Tibial artery (tissue), 4 donors: ENCODE results near the gene DOLK.

ENCODE experiments used
- DNase-seq, 2 donors: peaks; one replicate each; pipeline ENCODE4 v3.0.0-alpha.2; 2019
- H3K27ac ChIP-seq, 2 donors: fragments of 200-600 bp; sonication (generic) in 1 of 2; 1 replicate in 1 of 2; 2 replicates in 1 of 2; pipeline ENCODE4 v1.5.1; 2018 to 2019; ENCODE audit warnings: mild to moderate bottlenecking in 1 of 2
- H3K27me3 ChIP-seq, 2 donors: fragments of 200-600 bp; sonication (generic) in 1 of 2; one replicate each; pipeline versions ENCODE4 v1.5.1 to v1.6.0; 2016 to 2019
- H3K36me3 ChIP-seq, 3 donors: fragments of 200-600 bp; sonication (generic) in 2 of 3; one replicate each; pipeline ENCODE4 v1.5.1; 2016 to 2019; ENCODE audit warnings: mild to moderate bottlenecking in 2 of 3
- H3K4me1 ChIP-seq, 4 donors: fragments of 200-600 bp; sonication (generic) in 2 of 4; 1 replicate in 3 of 4; 2 replicates in 1 of 4; pipeline ENCODE4 v1.5.1; 2016 to 2019
- H3K4me3 ChIP-seq, 2 donors: fragments of 200-600 bp; sonication (generic) in 1 of 2; 1 replicate in 1 of 2; 2 replicates in 1 of 2; pipeline ENCODE4 v1.5.1; 2018 to 2019; ENCODE audit warnings: mild to moderate bottlenecking in 2 of 2
- H3K9me3 ChIP-seq, 3 donors: fragments of 200-600 bp; sonication (generic) in 1 of 3; one replicate each; pipeline ENCODE4 v1.5.1; 2016 to 2019
- CTCF ChIP-seq, 2 experiments: fragments of 200-600 bp in 1 of 2; fragments of 450-650 bp in 1 of 2; IDR thresholded peaks; one replicate each; pipeline ENCODE4 v1.5.1; 2017 to 2019; ENCODE audit warnings: antibody characterized with exemption in 2 of 2, mild to moderate bottlenecking in 1 of 2, moderate library complexity in 1 of 2
- intact Hi-C: fragments of 100-400 bp; cut with DNase I; formaldehyde crosslinking; loops from one replicate; pipeline ENCODE4 v1.15.0; 2023; ENCODE audit warnings: low total_unique reads

DOLK gene

GRCh38 chr9:128947527-128948301 lies at the start of gene DOLK, which contains the start of gene NUP188:
TSS of gene DOLK (minus strand) at chr9:128947603. CDS start at chr9:128947303, 300 bp downstream.
TSS of gene NUP188 (plus strand) at chr9:128947699. CDS start at chr9:128947720, 21 bp downstream.
- no peaks in the 10 kb centered on the region for H3K27me3 ChIP-seq
- H3K36me3 ChIP-seq: peaks cover 0 to 56% (median 8%) of the 10 kb centered on the region in 3 donors
- H3K4me1 ChIP-seq: peaks cover 0 to 27% (median 13%) of the 10 kb centered on the region in 4 donors
- TF ChIP-seq CTCF (IDR thresholded peaks at IDR 0.05): no peak
- H3K27ac ChIP-seq: peak within 1 kb of the TSS; percentile 87 to 96
- peak; percentile 95 to 97 for DNase-seq
- H3K4me3 ChIP-seq: peak within 1 kb of the TSS; percentile 92 to 96
- H3K9me3 ChIP-seq: no peaks in the 10 kb centered on the region
- intact Hi-C loops: no loop called here

GRCh38 chr9:128995791-128996190 lies 48.4 kb upstream of the DOLK start:
- H3K27me3 ChIP-seq: no peaks in the 10 kb centered on the region
- no peak overlapping the region for H3K27ac ChIP-seq
- no peak overlapping the region for H3K4me3 ChIP-seq
- TF ChIP-seq CTCF (IDR thresholded peaks at IDR 0.05): no peak
- intact Hi-C loops: no loop called here
- H3K9me3 ChIP-seq: no peaks in the 10 kb centered on the region
- peak in 1 of 2 donors; percentile 4 for DNase-seq
- H3K4me1 ChIP-seq: no peaks in the 10 kb centered on the region
- H3K36me3 ChIP-seq: peaks cover 57 to 100% (median 84%) of the 10 kb centered on the region in 3 donors

GRCh38 chr9:128992995-128993394 lies 45.6 kb upstream of the DOLK start:
- no peak for TF ChIP-seq CTCF (IDR thresholded peaks at IDR 0.05)
- peaks cover 0 to under 1% (median 0%) of the 10 kb centered on the region in 4 donors for H3K4me1 ChIP-seq
- intact Hi-C loops: no loop called here
- no peaks in the 10 kb centered on the region for H3K27me3 ChIP-seq
- DNase-seq: no peak
- no peak overlapping the region for H3K4me3 ChIP-seq
- H3K27ac ChIP-seq: no peak overlapping the region
- H3K9me3 ChIP-seq: no peaks in the 10 kb centered on the region
- peaks cover 39 to 97% (median 69%) of the 10 kb centered on the region in 3 donors for H3K36me3 ChIP-seq

GRCh38 chr9:128987805-128988204 lies 40.4 kb upstream of the DOLK start:
- intact Hi-C loops: no loop called here
- peak; percentile 57 to 81 for DNase-seq
- Histone ChIP-seq H3K4me1 (peaks cover 0 to 13% (median 7%) of the 10 kb centered on the region in 4 donors), H3K9me3 (no peaks in the 10 kb centered on the region), H3K4me3 (peak overlapping the region in 1 of 2 donors; percentile 17), H3K27ac (peak overlapping the region; percentile 31 to 62), H3K36me3 (peaks cover 29 to 94% (median 65%) of the 10 kb centered on the region in 3 donors), H3K27me3 (no peaks in the 10 kb centered on the region)
- no peak for TF ChIP-seq CTCF (IDR thresholded peaks at IDR 0.05)

GRCh38 chr9:128986671-128987070 lies 39.3 kb upstream of the DOLK start:
- intact Hi-C loops: no loop called here
- Histone ChIP-seq H3K27me3 (no peaks in the 10 kb centered on the region), H3K9me3 (no peaks in the 10 kb centered on the region), H3K4me1 (peaks cover 0 to 13% (median 7%) of the 10 kb centered on the region in 4 donors), H3K36me3 (peaks cover 40 to 94% (median 71%) of the 10 kb centered on the region in 3 donors), H3K4me3 (no peak overlapping the region), H3K27ac (no peak overlapping the region)
- TF ChIP-seq CTCF (IDR thresholded peaks at IDR 0.05): no peak
- no peak for DNase-seq
